K562 (cell line): Measurements from ENCODE around the gene MED15. TPM values are rescaled to one million over a fixed set of nuclear protein-coding genes. Genes with fewer than 3 reads are reported as not detected.

ENCODE experiments used
- ATAC-seq: fragments of 200-7000 bp; cut with Tn5 transposase; 3 replicates; pipeline ENCODE4 v1.9.1; 2020; ENCODE audit warnings: moderate library complexity
- BruUV-seq: library from RNA; stranded (reverse); fragments of 400-500 nt; replicated peaks from 2 replicates; lab custom pipeline; 2021; lab: Mats Ljungman, UMichigan
- CTCF ChIA-PET: fragments of 300-600 bp; formaldehyde crosslinking; extraction: SDS; loops from one replicate; lab custom pipeline; 2021; ENCODE audit warnings: low intra/inter-chr PET ratio; lab: Yijun Ruan, JAX
- POLR2A ChIA-PET: fragments of 300-600, 350-650 bp; sonication (Branson Sonifier 250); formaldehyde crosslinking; extraction: SDS; loops from one replicate; lab custom pipeline; 2021; ENCODE audit warnings: antibody characterized with exemption, inconsistent platforms; lab: Yijun Ruan, JAX
- DNase-seq, 4 experiments: peaks; one replicate each; pipeline versions ENCODE4 v3.0.0 to v3.0.0-alpha.2; 2011 to 2018; ENCODE audit warnings: low spot score in 3 of 4, mixed read lengths in 3 of 4; ENCODE audit errors: extremely low read depth in 1 of 4
- FAIRE-seq: peaks from 2 replicates; lab custom pipeline; 2011; peaks lifted over from hg19 to GRCh38; lab: Jason Lieb, UNC
- H2AFZ ChIP-seq: 2 replicates; pipeline ENCODE4 v1.6.0; 2011; ENCODE audit warnings: low read depth, low read length, control low read depth, inconsistent platforms
- H3K27ac ChIP-seq: fragments of 200-600 bp; 3 replicates; pipeline ENCODE4 v1.8.0; 2011; ENCODE audit warnings: low read depth, mild to moderate bottlenecking, control low read depth, inconsistent platforms, low read length, moderate library complexity, mixed read lengths; ENCODE audit errors: extremely low read depth
- H3K27me3 ChIP-seq, 2 experiments: fragments of 300-600 bp in 1 of 2; 2 replicates in 1 of 2; 3 replicates in 1 of 2; pipeline versions ENCODE4 v1.6.0 to v1.8.0; 2011; ENCODE audit warnings: inconsistent platforms in 2 of 2, low read length in 2 of 2, mild to moderate bottlenecking in 1 of 2, mixed read lengths in 1 of 2, moderate library complexity in 1 of 2; ENCODE audit not compliant: control insufficient read depth in 2 of 2, insufficient read depth in 2 of 2
- H3K36me3 ChIP-seq: fragments of 300-600 bp; 3 replicates; pipeline ENCODE4 v1.8.0; 2011; ENCODE audit warnings: mild to moderate bottlenecking, low read length, inconsistent platforms; ENCODE audit not compliant: control insufficient read depth, insufficient read depth
- H3K4me1 ChIP-seq, 2 experiments: fragments of 200-600 bp in 1 of 2; replicated peaks in 1 of 2; 2 replicates in 1 of 2; 3 replicates in 1 of 2; pipeline versions ENCODE4 v1.5.1 to v1.8.0; 2011; ENCODE audit warnings: inconsistent platforms in 2 of 2, low read length in 2 of 2, mild to moderate bottlenecking in 1 of 2, mixed read lengths in 1 of 2, moderate library complexity in 1 of 2; ENCODE audit not compliant: control insufficient read depth in 2 of 2, insufficient read depth in 2 of 2
- H3K4me2 ChIP-seq: 2 replicates; pipeline ENCODE4 v1.6.1; 2011; ENCODE audit warnings: low read length, control low read depth, inconsistent platforms, mixed read lengths; ENCODE audit not compliant: insufficient read depth
- H3K4me3 ChIP-seq: fragments of 200-600 bp; sonication (generic), shearing (Covaris generic); 2 replicates; pipeline ENCODE4 v1.5.1; 2016; ENCODE audit warnings: control low read depth, inconsistent platforms
- H3K79me2 ChIP-seq: fragments of 200-600 bp; 3 replicates; pipeline ENCODE4 v1.8.0; 2011; ENCODE audit warnings: low read length, inconsistent platforms; ENCODE audit not compliant: control insufficient read depth, insufficient read depth
- H3K9ac ChIP-seq, 2 experiments: 2 replicates each; pipeline versions ENCODE4 v1.6.0 to v1.6.1; 2011; ENCODE audit warnings: low read depth in 2 of 2, low read length in 2 of 2, control low read depth in 1 of 2, inconsistent platforms in 1 of 2, mild to moderate bottlenecking in 1 of 2, mixed read lengths in 1 of 2; ENCODE audit not compliant: insufficient read depth in 1 of 2
- H3K9me1 ChIP-seq: one replicate; pipeline ENCODE4 v1.6.0; 2011; ENCODE audit warnings: inconsistent platforms, mild to moderate bottlenecking, low read length, moderate library complexity; ENCODE audit not compliant: control insufficient read depth, insufficient read depth
- H3K9me3 ChIP-seq: replicated peaks from 2 replicates; pipeline ENCODE4 v1.5.1; 2011; ENCODE audit warnings: low read depth, low read length, inconsistent platforms; ENCODE audit not compliant: control insufficient read depth, insufficient read depth
- H4K20me1 ChIP-seq: replicated peaks from 2 replicates; pipeline ENCODE4 v1.6.1; 2011; ENCODE audit warnings: low read length, inconsistent platforms, mixed read lengths; ENCODE audit not compliant: control insufficient read depth, insufficient read depth
- CBX1 ChIP-seq: sonication (generic); IDR thresholded peaks from 2 replicates; pipeline ENCODE4 v1.6.1; 2016; ENCODE audit warnings: antibody characterized with exemption, low read depth, mild to moderate bottlenecking
- EZH2 ChIP-seq: IDR thresholded peaks from 2 replicates; pipeline ENCODE4 v1.6.1; 2012; ENCODE audit warnings: low read depth, mild to moderate bottlenecking, inconsistent platforms, low read length, borderline replicate concordance
- FOXJ2 ChIP-seq: fragments of 200-800 bp; sonication (Bioruptor generic); IDR thresholded peaks from 2 replicates; pipeline ENCODE4 v1.6.1; 2016; ENCODE audit warnings: missing genetic modification characterization, missing compliant biosample characterization
- MAFF ChIP-seq: IDR thresholded peaks from 2 replicates; pipeline ENCODE4 v1.6.1; 2012; ENCODE audit warnings: low read length, improper control_type of control experiment
- MEF2D ChIP-seq: conservative IDR thresholded peaks from 2 replicates; pipeline ENCODE4 v1.6.1; 2016; ENCODE audit warnings: low read depth, missing genetic modification characterization, missing compliant biosample characterization
- MEIS2 ChIP-seq: fragments of 450-650 bp; IDR thresholded peaks from 2 replicates; pipeline ENCODE4 v1.6.1; 2014; ENCODE audit warnings: mild to moderate bottlenecking; ENCODE audit not compliant: partially characterized antibody
- NR4A1 ChIP-seq, 2 experiments: fragments of 250-450 bp in 1 of 2; fragments of 450-650 bp in 1 of 2; sonication (Bioruptor Pico) in 1 of 2; IDR thresholded peaks; 2 replicates each; pipeline versions ENCODE4 v1.4.0 to v1.6.1; 2016 to 2020; ENCODE audit warnings: mild to moderate bottlenecking in 2 of 2, missing compliant biosample characterization in 1 of 2, missing genetic modification characterization in 1 of 2, moderate library complexity in 1 of 2
- PHF8 ChIP-seq: fragments of 200-600 bp; sonication (generic); IDR thresholded peaks from 2 replicates; pipeline ENCODE4 v1.6.1; 2012; ENCODE audit warnings: mixed run types, mild to moderate bottlenecking, inconsistent platforms, low read length, moderate library complexity, borderline replicate concordance
- SETDB1 ChIP-seq: IDR thresholded peaks from one replicate; pipeline ENCODE4 v1.6.1; 2012; ENCODE audit warnings: low read length, control low read depth, inconsistent platforms
- ZBTB40 ChIP-seq, 2 experiments: fragments of 450-650 bp in 1 of 2; sonication (generic) in 1 of 2; formaldehyde crosslinking in 1 of 2; IDR thresholded peaks; 2 replicates each; pipeline versions ENCODE4 v1.7.1 to v1.9.0; 2016 to 2022; ENCODE audit warnings: inconsistent platforms in 1 of 2, mild to moderate bottlenecking in 1 of 2, missing genetic modification reagents in 1 of 2
- ZNF277 ChIP-seq: fragments of 250-450 bp; sonication (Bioruptor Pico); IDR thresholded peaks from 2 replicates; pipeline ENCODE4 v1.8.0; 2022; ENCODE audit warnings: inconsistent platforms, mild to moderate bottlenecking, moderate library complexity, borderline replicate concordance
- ZNF717 ChIP-seq: fragments of 250-450 bp; sonication (Bioruptor Pico); IDR thresholded peaks from 2 replicates; pipeline ENCODE4 v1.5.0; 2021
- WGBS: fragments of 100-300 bp; shearing (Covaris generic); methylation state at CpG from one replicate; pipeline ENCODE4 v1.1.6; 2016; ENCODE audit warnings: low coverage, mixed read lengths; ENCODE audit not compliant: insufficient coverage; ENCODE audit errors: missing lambda C conversion rate; 5-methylcytosine and 5-hydroxymethylcytosine counted together
- in situ Hi-C: fragments of 300-500 bp; cut with MboI; formaldehyde crosslinking; loops from 4 replicates; pipeline ENCODE4 v1.15.0; 2018; ENCODE audit warnings: inconsistent platforms, mixed read lengths
- intact Hi-C: fragments of 100-400 bp; cut with micrococcal nuclease; formaldehyde crosslinking; loops from 2 replicates; pipeline ENCODE4 v1.14.2; 2022
- polyA plus RNA-seq, 8 experiments: library from polyadenylated mRNA; depleted of rRNA in 4 of 8; stranded (reverse) in 5 of 8; unstranded in 3 of 8; fragments of >200 nt; fragmentation: Nextera tagmentation in 2 of 8; fragmentation: Illumina TruSeq in 1 of 8; extraction: Ambion mirVana in 2 of 8; extraction: Trizol in 1 of 8; gene quantifications; 2 replicates each; pipeline versions ENCODE4 v1.2.1 to v1.2.3, GENCODE V29; 2011 to 2014; ENCODE audit warnings: inconsistent platforms in 1 of 8, missing spikeins in 1 of 8
- total RNA-seq, 7 experiments: library from RNA; depleted of rRNA in 6 of 7; stranded (reverse); fragments of >200 nt in 6 of 7; fragmentation: Illumina TruSeq in 2 of 7; extraction: Trizol in 2 of 7; gene quantifications; 2 replicates each; pipeline versions ENCODE4 v1.2.1 to v1.2.3, GENCODE V29; 2011 to 2021; ENCODE audit warnings: low replicate concordance in 1 of 7

Gene MED15
- total and polyA plus RNA-seq, 9 of the 15 experiments (the other 6 are each of a cell fraction or from before 2014, with no cell fraction given) = 4.0 to 271 (median 60.1) TPM

DNA sequence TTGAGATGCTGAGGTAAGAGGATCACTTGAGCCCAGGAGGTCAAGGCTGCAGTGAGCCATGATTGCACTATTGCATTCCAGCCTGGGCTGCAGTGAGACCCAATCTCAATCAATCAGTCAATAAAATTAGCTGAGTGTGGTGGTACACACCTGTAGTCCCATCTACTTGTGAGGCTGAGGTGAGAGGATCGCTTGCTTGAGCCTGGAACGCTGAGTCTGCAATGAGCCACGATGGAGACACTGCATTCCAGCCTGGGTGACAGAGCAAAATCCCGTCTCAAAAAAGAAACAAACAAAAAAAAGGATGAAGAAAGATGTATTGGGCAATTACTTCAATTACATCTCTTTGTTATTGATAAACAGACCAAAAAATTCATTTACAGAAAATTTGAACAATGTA, 54.5 kb downstream of the MED15 start:
- no TSS peak for BruUV-seq
- in situ Hi-C loops = no loop called here
- peaks cover 10% of the 10 kb centered on the region for H3K9me1 ChIP-seq
- peaks cover 12% of the 10 kb centered on the region; the same call in 2 of the 3 replicates for H3K79me2 ChIP-seq
- no peak overlapping the region for H2AFZ ChIP-seq
- WGBS = 85% methylated on average over 4 of the region's 4 CpGs
- no peak overlapping the region for H3K9ac ChIP-seq
- peaks cover 26% of the 10 kb centered on the region for H4K20me1 ChIP-seq
- peaks cover 10 to 20% of the 10 kb centered on the region in 2 experiments for H3K4me1 ChIP-seq
- H3K36me3 ChIP-seq = peaks cover 91% of the 10 kb centered on the region
- intact Hi-C loops = loop anchor here (5.0 kb wide), 2 partner anchors 140 to 180 kb away; no protein-coding TSS in a partner anchor
- H3K9me3 ChIP-seq = no peaks in the 10 kb centered on the region
- H3K4me2 ChIP-seq = no peak overlapping the region
- DNase-seq = no peak
- FAIRE-seq = no peak
- no peaks in the 10 kb centered on the region for H3K27me3 ChIP-seq
- no peak for ATAC-seq
- no peak overlapping the region for H3K27ac ChIP-seq
- ChIA-PET POLR2A (interaction anchor here (0.7 to 68.9 kb wide), 3 partner anchors 8 to 154 kb away, joined by 3 to 1693 read pairs (median 186); partner anchors contain the start of gene MED15), CTCF (interaction anchor here (0.6 to 1.1 kb wide), 2 partner anchors 35 to 51 kb away, joined by 3 to 4 read pairs; no protein-coding TSS in a partner anchor)
- H3K4me3 ChIP-seq = no peak overlapping the region
- TF ChIP-seq NR4A1 (CRISPR knock-in tag; IDR thresholded peaks at IDR 0.05) (peak; percentile 78; the same call in 1 of the 2 replicates), NR4A1 (tag; IDR thresholded peaks at IDR 0.05) (no peak), ZNF717 (CRISPR knock-in tag) (no peak), MEIS2 (no peak), CBX1 (no peak), FOXJ2 (0 out of 2 replicates have a peak, but pooled peaks have one; percentile 13), MEF2D (tag) (no peak), EZH2 (no peak), PHF8 (no peak), ZNF277 (CRISPR knock-in tag) (peak; percentile 75; the same call in 1 of the 2 replicates), MAFF (peak; percentile 26; the same call in 1 of the 2 replicates), SETDB1 (no peak), ZBTB40 (IDR thresholded peaks at IDR 0.05) (no peak), ZBTB40 (CRISPR knock-in tag; IDR thresholded peaks at IDR 0.05) (no peak)
